ENCODE results near the gene CALY.
"Not testable (repeated sequence)": the region's sequence is repeated elsewhere in the genome, so short reads cannot be mapped to it uniquely, and the experiment has no call there.

Gene CALY

GRCh38 chr10:133379152-133379800, 42.6 kb upstream of the CALY start, which contains the start of gene PAOX:
Gene PAOX, plus strand, starts transcription at chr10:133379262. Its CDS starts 55 bp downstream, at chr10:133379317.
- H3K4me3 ChIP-seq (replicated peaks; ENCODE audit: low read depth, low read length), result peak within 1 kb of the TSS; percentile 47
- TF ChIP-seq CTCF (IDR thresholded peaks at IDR 0.05; ENCODE audit: low read depth, low read length, missing control alignments), result no peak
- DNase-seq (ENCODE audit: extremely low read depth, low read depth), result no peak

- TF ChIP-seq CTCF (IDR thresholded peaks at IDR 0.05; ENCODE audit: low read depth, low read length, missing control alignments), result no peak
- peak overlapping the region; percentile 47 for H3K4me3 ChIP-seq (replicated peaks; ENCODE audit: low read depth, low read length)
- no peak for DNase-seq (ENCODE audit: extremely low read depth, low read depth)
Measured at GRCh38 chr10:133378251-133379096, 41.8 kb upstream of the CALY start.

GRCh38 chr10:133377818-133378250, 41.1 kb upstream of the CALY start:
- no peak for TF ChIP-seq CTCF (IDR thresholded peaks at IDR 0.05; ENCODE audit: low read depth, low read length, missing control alignments)
- DNase-seq (ENCODE audit: extremely low read depth, low read depth), result no peak
- peak overlapping the region; percentile 47 for H3K4me3 ChIP-seq (replicated peaks; ENCODE audit: low read depth, low read length)

GRCh38 chr10:133377025-133377817, 40.5 kb upstream of the CALY start:
- DNase-seq (ENCODE audit: extremely low read depth, low read depth), result no peak
- no peak overlapping the region for H3K4me3 ChIP-seq (replicated peaks; ENCODE audit: low read depth, low read length)
- no peak for TF ChIP-seq CTCF (IDR thresholded peaks at IDR 0.05; ENCODE audit: low read depth, low read length, missing control alignments)

- H3K4me3 ChIP-seq (replicated peaks; ENCODE audit: low read depth, low read length); DNase-seq (ENCODE audit: extremely low read depth, low read depth): not testable (repeated sequence)
Measured at GRCh38 chr10:133376183-133376582, 39.5 kb upstream of the CALY start.

- no peak for DNase-seq (ENCODE audit: extremely low read depth, low read depth)
- TF ChIP-seq CTCF (IDR thresholded peaks at IDR 0.05; ENCODE audit: low read depth, low read length, missing control alignments), result no peak
- no peak overlapping the region for H3K4me3 ChIP-seq (replicated peaks; ENCODE audit: low read depth, low read length)
Measured at GRCh38 chr10:133375357-133376115, 38.8 kb upstream of the CALY start.
